Measurements from ENCODE around the gene SLC38A2. TPM values are rescaled to one million over a fixed set of nuclear protein-coding genes. Genes with fewer than 3 reads are reported as not detected.
A peak's percentile ranks its signal among the peaks of the same experiment; 100 is the strongest.

The SLC38A2 gene
- total RNA-seq, 1 donor from 2014 or later, result 348 TPM

- Mint-ChIP-seq H3K27me3 (ENCODE audit: insufficient read depth, low read depth) (no peaks in the 10 kb centered on the region), H3K4me1 (no peaks in the 10 kb centered on the region), H3K36me3 (peaks cover 37% of the 10 kb centered on the region), H3K27ac (no peak overlapping the region), H3K4me3 (no peak overlapping the region), H3K9me3 (no peaks in the 10 kb centered on the region)
- Histone ChIP-seq H3K36me3 (peaks cover 38% of the 10 kb centered on the region), H3K79me2 (ENCODE audit: low read depth) (no peaks in the 10 kb centered on the region), H3F3A (ENCODE audit: low read depth) (peaks cover 65% of the 10 kb centered on the region), H3K9me3 (ENCODE audit: low read depth) (no peaks in the 10 kb centered on the region), H4K20me1 (ENCODE audit: low read depth) (peaks cover 59% of the 10 kb centered on the region), H3K4me1 (no peaks in the 10 kb centered on the region), H3K27ac (peak overlapping the region; percentile 57), H2AFZ (replicated peaks) (no peak overlapping the region), H3K27me3 (no peaks in the 10 kb centered on the region), H3K4me3 (no peak overlapping the region), H3K4me2 (no peak overlapping the region), H3K9ac (no peak overlapping the region)
- TF ChIP-seq EZH2phosphoT487 (IDR thresholded peaks at IDR 0.05) (no peak), EZH2 (IDR thresholded peaks at IDR 0.05) (no peak)
- TF ChIP-seq, protein P1, sequence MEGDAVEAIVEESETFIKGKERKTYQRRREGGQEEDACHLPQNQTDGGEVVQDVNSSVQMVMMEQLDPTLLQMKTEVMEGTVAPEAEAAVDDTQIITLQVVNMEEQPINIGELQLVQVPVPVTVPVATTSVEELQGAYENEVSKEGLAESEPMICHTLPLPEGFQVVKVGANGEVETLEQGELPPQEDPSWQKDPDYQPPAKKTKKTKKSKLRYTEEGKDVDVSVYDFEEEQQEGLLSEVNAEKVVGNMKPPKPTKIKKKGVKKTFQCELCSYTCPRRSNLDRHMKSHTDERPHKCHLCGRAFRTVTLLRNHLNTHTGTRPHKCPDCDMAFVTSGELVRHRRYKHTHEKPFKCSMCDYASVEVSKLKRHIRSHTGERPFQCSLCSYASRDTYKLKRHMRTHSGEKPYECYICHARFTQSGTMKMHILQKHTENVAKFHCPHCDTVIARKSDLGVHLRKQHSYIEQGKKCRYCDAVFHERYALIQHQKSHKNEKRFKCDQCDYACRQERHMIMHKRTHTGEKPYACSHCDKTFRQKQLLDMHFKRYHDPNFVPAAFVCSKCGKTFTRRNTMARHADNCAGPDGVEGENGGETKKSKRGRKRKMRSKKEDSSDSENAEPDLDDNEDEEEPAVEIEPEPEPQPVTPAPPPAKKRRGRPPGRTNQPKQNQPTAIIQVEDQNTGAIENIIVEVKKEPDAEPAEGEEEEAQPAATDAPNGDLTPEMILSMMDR (IDR thresholded peaks at IDR 0.05), result no peak
- no peak for DNase-seq (ENCODE audit: low spot score)
These were observed 14.3 kb downstream of the SLC38A2 start for GRCh38 chr12:46358325-46358700.

DNA sequence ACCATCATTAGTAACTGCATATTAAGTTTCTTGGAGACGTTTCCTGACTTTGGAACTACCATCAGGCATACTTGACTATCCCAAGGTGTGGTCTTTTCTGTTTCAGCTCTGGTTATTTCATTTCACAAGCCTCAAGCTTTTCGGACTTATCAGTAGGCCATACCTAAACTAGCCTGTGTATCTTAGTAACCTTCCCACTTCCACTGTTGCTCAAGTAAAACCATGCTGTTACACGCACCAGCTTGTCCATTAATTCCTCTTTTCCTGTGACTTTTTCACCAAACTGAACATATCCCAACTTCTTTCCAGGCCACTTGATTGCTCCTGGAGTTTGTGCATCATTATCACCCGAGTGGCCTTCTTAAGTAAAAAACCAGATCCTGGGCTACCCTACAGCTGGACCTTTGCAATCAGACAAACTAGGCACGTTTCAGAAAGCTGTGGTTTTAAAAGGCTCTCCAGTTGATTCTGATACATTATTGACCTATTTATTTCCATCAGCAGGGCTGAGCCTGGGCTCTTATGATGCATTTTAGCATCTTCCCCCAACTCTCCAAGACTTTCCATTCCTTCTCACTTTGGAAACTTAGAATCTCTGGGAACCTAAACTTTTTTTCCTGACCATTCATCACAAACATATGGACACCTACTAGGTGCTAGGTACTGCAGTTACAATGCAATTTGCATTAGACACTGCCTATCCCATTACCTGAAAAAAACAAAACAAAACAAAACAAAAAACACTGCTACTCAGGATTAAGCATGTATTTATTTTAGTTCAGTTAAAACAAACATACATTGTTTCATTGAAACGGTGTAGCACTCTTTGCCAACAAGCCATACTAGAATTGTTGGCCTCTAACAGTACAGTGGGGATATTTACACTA, 14.9 kb downstream of the SLC38A2 start:
- Histone ChIP-seq H3K4me2 (no peak overlapping the region), H3K4me3 (no peak overlapping the region), H3K9me3 (ENCODE audit: low read depth) (no peaks in the 10 kb centered on the region), H3K9ac (no peak overlapping the region), H3K79me2 (ENCODE audit: low read depth) (no peaks in the 10 kb centered on the region), H3K27ac (peak overlapping the region; percentile 57), H3F3A (ENCODE audit: low read depth) (peaks cover 59% of the 10 kb centered on the region), H2AFZ (replicated peaks) (no peak overlapping the region), H4K20me1 (ENCODE audit: low read depth) (peaks cover 53% of the 10 kb centered on the region), H3K36me3 (peaks cover 33% of the 10 kb centered on the region), H3K4me1 (no peaks in the 10 kb centered on the region), H3K27me3 (no peaks in the 10 kb centered on the region)
- DNase-seq (ENCODE audit: low spot score), result no peak
- TF ChIP-seq EZH2phosphoT487 (IDR thresholded peaks at IDR 0.05), result no peak
- TF ChIP-seq, protein P1 (IDR thresholded peaks at IDR 0.05), result no peak
- no peak for TF ChIP-seq EZH2 (IDR thresholded peaks at IDR 0.05)
- peaks cover 33% of the 10 kb centered on the region for H3K36me3 Mint-ChIP-seq
- H3K27ac Mint-ChIP-seq, result no peak overlapping the region
- no peak overlapping the region for H3K4me3 Mint-ChIP-seq
- H3K27me3 Mint-ChIP-seq (ENCODE audit: insufficient read depth, low read depth), result no peaks in the 10 kb centered on the region
- no peaks in the 10 kb centered on the region for H3K4me1 Mint-ChIP-seq
- no peaks in the 10 kb centered on the region for H3K9me3 Mint-ChIP-seq

DNA sequence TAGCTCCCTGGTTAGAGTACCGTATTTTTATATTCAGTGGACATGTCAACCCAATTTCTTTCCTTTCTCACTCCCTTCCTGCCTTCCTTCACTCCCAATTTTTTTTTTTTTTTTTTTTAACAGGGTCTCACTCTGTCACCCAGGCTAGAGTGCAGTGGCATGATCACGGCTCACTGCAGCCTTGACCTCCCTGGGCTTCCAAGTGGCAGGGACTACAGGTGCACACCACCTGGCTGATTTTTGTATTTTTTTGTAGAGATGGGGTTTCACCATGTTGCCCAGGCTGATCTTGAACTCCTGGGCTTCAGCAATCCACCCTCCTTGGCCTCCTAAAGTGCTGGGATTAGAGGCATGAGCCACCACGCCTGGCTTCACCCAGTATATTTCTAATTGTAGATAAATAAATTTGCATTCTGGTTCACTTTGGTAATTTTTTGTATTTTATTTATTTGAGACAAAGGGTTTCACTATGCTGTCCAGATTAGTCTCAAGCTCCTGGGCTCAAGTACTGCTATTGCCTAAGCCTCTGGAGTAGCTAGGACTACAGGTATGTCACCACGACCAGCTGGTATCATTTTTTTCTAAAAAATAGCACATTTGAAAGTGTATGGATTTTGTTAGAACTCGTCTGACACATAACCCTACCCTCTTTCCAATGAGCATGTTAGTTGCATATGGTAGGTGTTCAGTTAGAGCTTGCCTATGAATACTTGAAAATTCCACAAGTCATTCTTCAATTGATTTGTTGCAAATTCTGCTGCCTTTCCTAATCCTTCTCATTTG, 15.7 kb downstream of the SLC38A2 start:
- Histone ChIP-seq H3K36me3 (peaks cover 24% of the 10 kb centered on the region), H3K27ac (no peak overlapping the region), H2AFZ (replicated peaks) (no peak overlapping the region), H3K4me1 (no peaks in the 10 kb centered on the region), H3K9me3 (ENCODE audit: low read depth) (no peaks in the 10 kb centered on the region), H3K79me2 (ENCODE audit: low read depth) (no peaks in the 10 kb centered on the region), H3K4me3 (no peak overlapping the region), H3K9ac (no peak overlapping the region), H4K20me1 (ENCODE audit: low read depth) (peaks cover 44% of the 10 kb centered on the region), H3K4me2 (no peak overlapping the region), H3F3A (ENCODE audit: low read depth) (peaks cover 51% of the 10 kb centered on the region), H3K27me3 (no peaks in the 10 kb centered on the region)
- Mint-ChIP-seq H3K9me3 (no peaks in the 10 kb centered on the region), H3K27me3 (ENCODE audit: insufficient read depth, low read depth) (no peaks in the 10 kb centered on the region), H3K36me3 (peaks cover 26% of the 10 kb centered on the region), H3K27ac (no peak overlapping the region), H3K4me3 (no peak overlapping the region), H3K4me1 (no peaks in the 10 kb centered on the region)
- DNase-seq (ENCODE audit: low spot score), result no peak
- TF ChIP-seq, protein P1 (IDR thresholded peaks at IDR 0.05), result no peak
- no peak for TF ChIP-seq EZH2phosphoT487 (IDR thresholded peaks at IDR 0.05)
- no peak for TF ChIP-seq EZH2 (IDR thresholded peaks at IDR 0.05)

Data from neural progenitor cell (in vitro differentiated cells).